Measurements from ENCODE around the gene CIZ1. TPM values are rescaled to one million over a fixed set of nuclear protein-coding genes. Genes with fewer than 3 reads are reported as not detected.
"Not testable (repeated sequence)": the region's sequence is repeated elsewhere in the genome, so short reads cannot be mapped to it uniquely, and the experiment has no call there.

Gene CIZ1
- total RNA-seq, 1 donor from 2014 or later = 186 TPM

GRCh38 chr9:128129976-128130590 lies 61.3 kb downstream of the CIZ1 start:
- not testable (repeated sequence) for H3K9me3 Mint-ChIP-seq; H3K36me3 Mint-ChIP-seq; H3K27me3 Mint-ChIP-seq; DNase-seq (ENCODE audit: extremely low spot score, unreplicated experiment)
- Mint-ChIP-seq H3K27ac (peak overlapping the region; percentile 70), H3K4me3 (peak overlapping the region; percentile 99), H3K4me1 (ENCODE audit: unreplicated experiment) (peaks cover 40% of the 10 kb centered on the region)
- peak; percentile 69 for TF ChIP-seq CTCF (conservative IDR thresholded peaks at IDR 0.05)

- peaks cover 38% of the 10 kb centered on the region for H3K4me1 Mint-ChIP-seq (ENCODE audit: unreplicated experiment)
- peaks cover 5% of the 10 kb centered on the region for H3K27me3 Mint-ChIP-seq
- H3K9me3 Mint-ChIP-seq = no peaks in the 10 kb centered on the region
- no peak for DNase-seq (ENCODE audit: extremely low spot score, unreplicated experiment)
- no peaks in the 10 kb centered on the region for H3K36me3 Mint-ChIP-seq
- H3K4me3 Mint-ChIP-seq = peak overlapping the region; percentile 99
- TF ChIP-seq CTCF (conservative IDR thresholded peaks at IDR 0.05) = no peak
- peak overlapping the region; percentile 99 for H3K27ac Mint-ChIP-seq
Observed at GRCh38 chr9:128128836-128129590, 62.4 kb downstream of the CIZ1 start.

- H3K9me3 Mint-ChIP-seq = no peaks in the 10 kb centered on the region
- peak overlapping the region; percentile 99 for H3K27ac Mint-ChIP-seq
- TF ChIP-seq CTCF (conservative IDR thresholded peaks at IDR 0.05) = no peak
- H3K4me1 Mint-ChIP-seq (ENCODE audit: unreplicated experiment) = peaks cover 35% of the 10 kb centered on the region
- peaks cover 3% of the 10 kb centered on the region for H3K27me3 Mint-ChIP-seq
- peak; percentile 88 for DNase-seq (ENCODE audit: extremely low spot score, unreplicated experiment)
- no peaks in the 10 kb centered on the region for H3K36me3 Mint-ChIP-seq
- H3K4me3 Mint-ChIP-seq = peak overlapping the region; percentile 99
Observed at GRCh38 chr9:128127990-128128835, 63.2 kb downstream of the CIZ1 start.

- no peaks in the 10 kb centered on the region for H3K36me3 Mint-ChIP-seq
- no peak for TF ChIP-seq CTCF (conservative IDR thresholded peaks at IDR 0.05)
- peak within 1 kb of the TSS; percentile 99 for H3K4me3 Mint-ChIP-seq
- peaks cover 28% of the 10 kb centered on the region for H3K4me1 Mint-ChIP-seq (ENCODE audit: unreplicated experiment)
- no peaks in the 10 kb centered on the region for H3K9me3 Mint-ChIP-seq
- DNase-seq (ENCODE audit: extremely low spot score, unreplicated experiment) = peak; percentile 88
- H3K27me3 Mint-ChIP-seq = no peaks in the 10 kb centered on the region
- H3K27ac Mint-ChIP-seq = peak within 1 kb of the TSS; percentile 99
Observed at GRCh38 chr9:128127568-128127989, 63.8 kb downstream of the CIZ1 start, which contains the start of gene PTGES2. Gene PTGES2, minus strand, starts transcription at chr9:128127729. Its CDS starts 12 bp downstream, at chr9:128127717.

- TF ChIP-seq CTCF (conservative IDR thresholded peaks at IDR 0.05) = no peak
- Mint-ChIP-seq H3K4me1 (ENCODE audit: unreplicated experiment) (peaks cover 15% of the 10 kb centered on the region), H3K9me3 (no peaks in the 10 kb centered on the region), H3K27ac (peak overlapping the region; percentile 76), H3K4me3 (peak overlapping the region; percentile 81), H3K36me3 (no peaks in the 10 kb centered on the region), H3K27me3 (no peaks in the 10 kb centered on the region)
- DNase-seq (ENCODE audit: extremely low spot score, unreplicated experiment) = no peak
Observed at GRCh38 chr9:128125580-128126354, 65.6 kb downstream of the CIZ1 start.
